CD14-positive monocyte (primary cell): Measurements from ENCODE around the gene TAS1R3. TPM values are rescaled to one million over a fixed set of nuclear protein-coding genes. Genes with fewer than 3 reads are reported as not detected.
A peak's percentile ranks its signal among the peaks of the same experiment; 100 is the strongest.

ENCODE experiments used
- DNase-seq, 3 donors: peaks; one replicate each; pipeline ENCODE4 v3.0.0-alpha.2; 2011 to 2022
- H2AFZ ChIP-seq: 2 replicates; pipeline ENCODE4 v1.6.0; 2012; ENCODE audit warnings: mild to moderate bottlenecking, low read depth, low read length, inconsistent platforms; ENCODE audit not compliant: insufficient read depth, poor library complexity, severe bottlenecking
- H3K27ac ChIP-seq, 2 donors: 1 replicate in 1 of 2; 2 replicates in 1 of 2; pipeline ENCODE4 v1.5.1; 2012 to 2013; ENCODE audit warnings: low read length in 2 of 2, control low read depth in 1 of 2, inconsistent platforms in 1 of 2, low read depth in 1 of 2, mild to moderate bottlenecking in 1 of 2
- H3K27me3 ChIP-seq, 2 donors: one replicate each; pipeline versions ENCODE4 v1.6.0 to v1.6.1; 2011 to 2013; ENCODE audit warnings: low read length in 2 of 2; ENCODE audit not compliant: control insufficient read depth in 2 of 2, insufficient read depth in 2 of 2
- H3K36me3 ChIP-seq, 2 donors: replicated peaks in 1 of 2; 1 replicate in 1 of 2; 2 replicates in 1 of 2; pipeline versions ENCODE4 v1.5.1 to v1.6.1; 2012 to 2013; ENCODE audit warnings: low read length in 2 of 2, control low read depth in 1 of 2, inconsistent platforms in 1 of 2, mild to moderate bottlenecking in 1 of 2; ENCODE audit not compliant: insufficient read depth in 2 of 2, control insufficient read depth in 1 of 2
- H3K4me1 ChIP-seq, 2 donors: 1 replicate in 1 of 2; 2 replicates in 1 of 2; pipeline versions ENCODE4 v1.5.1 to v1.6.1; 2012 to 2013; ENCODE audit warnings: low read length in 2 of 2, control low read depth in 1 of 2, inconsistent platforms in 1 of 2, mild to moderate bottlenecking in 1 of 2, moderate library complexity in 1 of 2; ENCODE audit not compliant: insufficient read depth in 2 of 2, control insufficient read depth in 1 of 2
- H3K4me2 ChIP-seq: replicated peaks from 2 replicates; pipeline ENCODE3; 2012; ENCODE audit warnings: low read length, moderate library complexity, mild to moderate bottlenecking; ENCODE audit not compliant: poor library complexity, severe bottlenecking; ENCODE audit errors: extremely low read depth
- H3K4me3 ChIP-seq, 3 experiments: fragments of 200-600 bp in 1 of 3; sonication (generic) in 1 of 3; replicated peaks in 1 of 3; 1 replicate in 2 of 3; 2 replicates in 1 of 3; pipeline ENCODE4 v1.5.1; 2011 to 2013; ENCODE audit warnings: low read length in 3 of 3, mild to moderate bottlenecking in 3 of 3, control low read depth in 2 of 3, low read depth in 2 of 3, inconsistent platforms in 1 of 3, moderate library complexity in 1 of 3
- H3K79me2 ChIP-seq: 2 replicates; pipeline ENCODE4 v1.6.0; 2012; ENCODE audit warnings: mild to moderate bottlenecking, control low read depth, inconsistent platforms, low read length, moderate library complexity; ENCODE audit not compliant: insufficient read depth
- H3K9ac ChIP-seq: 2 replicates; pipeline ENCODE4 v1.6.0; 2017; ENCODE audit warnings: low read length, mild to moderate bottlenecking; ENCODE audit not compliant: insufficient read depth, poor library complexity, severe bottlenecking
- H3K9me3 ChIP-seq, 2 donors: replicated peaks in 1 of 2; 1 replicate in 1 of 2; 2 replicates in 1 of 2; pipeline versions ENCODE4 v1.5.1 to v1.6.1; 2012 to 2013; ENCODE audit warnings: low read length in 2 of 2, control low read depth in 1 of 2; ENCODE audit not compliant: control insufficient read depth in 1 of 2, insufficient read depth in 1 of 2
- H4K20me1 ChIP-seq: 2 replicates; pipeline ENCODE4 v1.6.0; 2012; ENCODE audit warnings: mild to moderate bottlenecking, low read length, control low read depth, moderate library complexity; ENCODE audit not compliant: insufficient read depth
- H3K27ac Mint-ChIP-seq, 7 donors: one replicate each; pipeline ENCODE4 v1.8.0; 2020; ENCODE audit warnings: mild to moderate bottlenecking in 7 of 7, mixed read lengths in 7 of 7, moderate library complexity in 6 of 7, inconsistent platforms in 2 of 7
- H3K27me3 Mint-ChIP-seq, 3 donors: one replicate each; pipeline ENCODE4 v1.8.0; 2021 to 2022; ENCODE audit warnings: low read depth in 3 of 3, mild to moderate bottlenecking in 3 of 3, mixed read lengths in 3 of 3, moderate library complexity in 3 of 3, inconsistent platforms in 1 of 3
- H3K36me3 Mint-ChIP-seq, 2 donors: one replicate each; pipeline ENCODE4 v1.8.0; 2020; ENCODE audit warnings: mixed read lengths in 2 of 2, inconsistent platforms in 1 of 2, mild to moderate bottlenecking in 1 of 2
- H3K4me1 Mint-ChIP-seq: one replicate; pipeline ENCODE4 v1.8.0; 2020; ENCODE audit warnings: mild to moderate bottlenecking, mixed read lengths
- H3K4me3 Mint-ChIP-seq, 2 donors: one replicate each; pipeline ENCODE4 v1.8.0; 2020; ENCODE audit warnings: mild to moderate bottlenecking in 2 of 2, mixed read lengths in 2 of 2, moderate library complexity in 1 of 2
- H3K9me3 Mint-ChIP-seq, 7 donors: one replicate each; pipeline ENCODE4 v1.8.0; 2020 to 2022; ENCODE audit warnings: mixed read lengths in 7 of 7, mild to moderate bottlenecking in 6 of 7, moderate library complexity in 6 of 7, inconsistent platforms in 2 of 7
- CTCF ChIP-seq: fragments of 200-600 bp; IDR thresholded peaks from one replicate; pipeline ENCODE4 v1.8.0; 2022; ENCODE audit warnings: antibody characterized with exemption, mild to moderate bottlenecking
- WGBS: methylation state at CpG from one replicate; pipeline ENCODE4 v1.1.5; 2013; ENCODE audit warnings: missing lambda C conversion rate; ENCODE audit not compliant: insufficient coverage; 5-methylcytosine and 5-hydroxymethylcytosine counted together
- intact Hi-C, 2 donors: fragments of 100-400 bp; cut with micrococcal nuclease; formaldehyde crosslinking; loops; one replicate each; pipeline versions ENCODE4 v1.15.0 to v1.15.1; 2023
- polyA plus RNA-seq, 3 donors: library from polyadenylated mRNA; depleted of rRNA in 1 of 3; unstranded in 2 of 3; stranded (reverse) in 1 of 3; fragments of 300-500 nt in 2 of 3; fragments of >200 nt in 1 of 3; fragmentation: Illumina TruSeq in 2 of 3; gene quantifications; 1 replicate in 2 of 3; 2 replicates in 1 of 3; pipeline ENCODE4 v1.2.3, GENCODE V29; 2012 to 2021

Gene TAS1R3
- polyA plus RNA-seq, 3 donors = 0.45 TPM; not detected in 2

DNA sequence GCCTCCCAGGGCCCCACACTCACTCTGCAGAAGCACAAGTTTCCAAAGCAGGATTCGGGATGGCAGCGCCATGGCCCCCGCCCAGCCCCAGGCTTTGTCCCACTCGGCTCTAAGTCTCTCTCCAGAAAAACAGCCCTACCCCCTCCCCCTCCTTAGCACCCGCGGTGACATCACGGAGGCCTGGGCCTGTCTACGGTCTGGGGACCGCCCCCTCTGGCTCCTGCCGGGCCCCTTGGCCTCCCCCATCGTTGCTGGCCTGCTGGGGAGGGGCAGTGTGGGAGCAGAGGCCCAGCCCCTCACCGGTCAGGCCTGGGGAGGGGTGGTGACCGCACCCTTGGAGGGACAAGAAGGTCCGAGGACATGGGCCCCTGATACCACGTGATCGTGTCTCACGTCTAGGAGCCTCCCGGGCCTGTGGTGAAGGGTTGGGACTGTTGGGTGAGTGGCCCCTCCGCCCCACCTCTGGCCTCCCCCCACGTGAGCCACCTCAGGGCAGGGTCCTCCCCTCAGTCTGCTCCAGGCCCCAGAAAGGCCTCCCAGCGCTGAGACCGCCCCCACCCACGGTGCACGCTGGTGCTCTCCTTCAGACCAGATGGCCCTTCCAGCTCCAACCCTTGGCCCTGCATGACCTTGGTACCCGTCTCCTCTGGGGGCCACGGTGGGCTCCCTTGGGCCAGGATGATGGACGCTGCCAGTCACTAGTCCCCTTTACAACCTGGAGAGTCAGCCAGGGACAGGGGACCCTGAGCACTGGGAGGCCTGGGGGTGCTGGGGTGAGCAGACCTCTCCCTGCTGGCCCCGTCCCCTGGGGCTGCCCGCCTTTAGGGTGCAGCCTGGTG is 27.6 kb downstream of the TAS1R3 start, which contains the start of gene MXRA8:
MXRA8 (minus strand) TSS at position 123 of the 839 bp plus-strand sequence; CDS start at position 72, 51 bp downstream.
- Histone ChIP-seq H2AFZ (peak within 1 kb of the TSS; percentile 21), H3K9me3 (no peaks in the 10 kb centered on the region), H3K4me2 (no peak within 1 kb of the TSS), H3K27ac (no peak within 1 kb of the TSS), H3K36me3 (no peaks in the 10 kb centered on the region), H3K27me3 (peaks cover 8 to 68% of the 10 kb centered on the region in 2 donors), H3K9ac (no peak within 1 kb of the TSS), H3K4me1 (no peaks in the 10 kb centered on the region), H4K20me1 (no peaks in the 10 kb centered on the region), H3K4me3 (no peak within 1 kb of the TSS), H3K79me2 (no peaks in the 10 kb centered on the region)
- Mint-ChIP-seq H3K36me3 (peaks cover 0 to 2% of the 10 kb centered on the region in 2 donors), H3K9me3 (peaks cover 0 to 9% (median 3%) of the 10 kb centered on the region in 7 donors), H3K4me3 (peak within 1 kb of the TSS in 1 of 2 donors; percentile 60), H3K27me3 (peaks cover 62 to 99% (median 69%) of the 10 kb centered on the region in 3 donors), H3K4me1 (peaks cover 6% of the 10 kb centered on the region), H3K27ac (peak within 1 kb of the TSS in 1 of 7 donors; percentile 55)
- TF ChIP-seq CTCF = no peak
- intact Hi-C loops = no loop called here
- DNase-seq = no peak
- 37% methylated on average over 17 of the region's 29 CpGs for WGBS

- intact Hi-C loops = no loop called here
- Histone ChIP-seq H3K27me3 (peaks cover 1 to 62% of the 10 kb centered on the region in 2 donors), H3K9me3 (no peaks in the 10 kb centered on the region), H3K79me2 (no peaks in the 10 kb centered on the region), H3K27ac (no peak overlapping the region), H3K4me2 (no peak overlapping the region), H3K9ac (no peak overlapping the region), H3K4me1 (no peaks in the 10 kb centered on the region), H3K36me3 (no peaks in the 10 kb centered on the region), H2AFZ (no peak overlapping the region), H4K20me1 (no peaks in the 10 kb centered on the region), H3K4me3 (no peak overlapping the region)
- no peak for TF ChIP-seq CTCF
- DNase-seq = no peak
- peak overlapping the region in 1 of 7 donors; percentile 55 for H3K27ac Mint-ChIP-seq
- peaks cover 0 to 6% (median 3%) of the 10 kb centered on the region in 7 donors for H3K9me3 Mint-ChIP-seq
- 78% methylated on average over 5 of the region's 6 CpGs for WGBS
- H3K27me3 Mint-ChIP-seq = peaks cover 55 to 95% (median 68%) of the 10 kb centered on the region in 3 donors
- peak overlapping the region in 1 of 2 donors; percentile 27 for H3K4me3 Mint-ChIP-seq
- peaks cover 5% of the 10 kb centered on the region for H3K4me1 Mint-ChIP-seq
- peaks cover 0 to under 1% of the 10 kb centered on the region in 2 donors for H3K36me3 Mint-ChIP-seq
Measured at GRCh38 chr1:1359308-1359663, 28.2 kb downstream of the TAS1R3 start.
